ENCODE results near the gene NEUROG1.
A peak's percentile ranks its signal among the peaks of the same experiment; 100 is the strongest.

NEUROG1 gene

GRCh38 chr5:135511761-135512575 is 23.8 kb downstream of the NEUROG1 start:
- TF ChIP-seq, protein P1, sequence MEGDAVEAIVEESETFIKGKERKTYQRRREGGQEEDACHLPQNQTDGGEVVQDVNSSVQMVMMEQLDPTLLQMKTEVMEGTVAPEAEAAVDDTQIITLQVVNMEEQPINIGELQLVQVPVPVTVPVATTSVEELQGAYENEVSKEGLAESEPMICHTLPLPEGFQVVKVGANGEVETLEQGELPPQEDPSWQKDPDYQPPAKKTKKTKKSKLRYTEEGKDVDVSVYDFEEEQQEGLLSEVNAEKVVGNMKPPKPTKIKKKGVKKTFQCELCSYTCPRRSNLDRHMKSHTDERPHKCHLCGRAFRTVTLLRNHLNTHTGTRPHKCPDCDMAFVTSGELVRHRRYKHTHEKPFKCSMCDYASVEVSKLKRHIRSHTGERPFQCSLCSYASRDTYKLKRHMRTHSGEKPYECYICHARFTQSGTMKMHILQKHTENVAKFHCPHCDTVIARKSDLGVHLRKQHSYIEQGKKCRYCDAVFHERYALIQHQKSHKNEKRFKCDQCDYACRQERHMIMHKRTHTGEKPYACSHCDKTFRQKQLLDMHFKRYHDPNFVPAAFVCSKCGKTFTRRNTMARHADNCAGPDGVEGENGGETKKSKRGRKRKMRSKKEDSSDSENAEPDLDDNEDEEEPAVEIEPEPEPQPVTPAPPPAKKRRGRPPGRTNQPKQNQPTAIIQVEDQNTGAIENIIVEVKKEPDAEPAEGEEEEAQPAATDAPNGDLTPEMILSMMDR (IDR thresholded peaks at IDR 0.05; ENCODE audit: low read depth, low read length) = no peak
- H3K4me3 ChIP-seq (ENCODE audit: low read depth, low read length) = no peak overlapping the region
- in situ Hi-C loops (cut with HindIII; ENCODE audit: low sequenced_read_pairs) = no loop called here
- DNase-seq (ENCODE audit: low read depth, low spot score) = no peak

DNA sequence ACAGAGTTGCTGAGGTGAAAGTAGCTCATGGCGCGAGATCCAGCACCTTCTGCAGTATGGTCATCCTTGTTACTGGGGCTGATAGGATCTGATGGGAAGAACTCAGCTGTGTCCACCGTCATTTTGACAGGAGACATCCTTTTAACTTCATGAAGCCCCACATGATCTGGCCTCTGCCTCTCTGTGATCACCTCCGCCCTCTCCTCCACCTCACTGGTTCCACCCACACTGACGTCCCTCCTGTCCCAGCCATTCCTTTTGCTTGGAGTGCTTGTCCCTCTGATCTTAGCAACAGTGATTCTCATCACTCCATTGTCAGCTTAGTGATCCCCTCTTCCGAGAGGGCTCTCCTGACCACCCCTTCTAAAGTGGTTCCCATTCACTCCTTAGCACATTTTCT is 25.8 kb downstream of the NEUROG1 start:
- in situ Hi-C loops (cut with HindIII; ENCODE audit: low sequenced_read_pairs) = no loop called here
- TF ChIP-seq, protein P1 (IDR thresholded peaks at IDR 0.05; ENCODE audit: low read depth, low read length) = no peak
- DNase-seq (ENCODE audit: low read depth, low spot score) = no peak
- no peak overlapping the region for H3K4me3 ChIP-seq (ENCODE audit: low read depth, low read length)

GRCh38 chr5:135508496-135509005 is 27.2 kb downstream of the NEUROG1 start:
- DNase-seq (ENCODE audit: low read depth, low spot score) = no peak
- TF ChIP-seq, protein P1 (IDR thresholded peaks at IDR 0.05; ENCODE audit: low read depth, low read length) = no peak
- in situ Hi-C loops (cut with HindIII; ENCODE audit: low sequenced_read_pairs) = no loop called here
- no peak overlapping the region for H3K4me3 ChIP-seq (ENCODE audit: low read depth, low read length)

- H3K4me3 ChIP-seq (ENCODE audit: low read depth, low read length) = no peak overlapping the region
- in situ Hi-C loops (cut with HindIII; ENCODE audit: low sequenced_read_pairs) = no loop called here
- peak; percentile 21 for DNase-seq (ENCODE audit: low read depth, low spot score)
- TF ChIP-seq, protein P1 (IDR thresholded peaks at IDR 0.05; ENCODE audit: low read depth, low read length) = no peak
These were observed 29.8 kb downstream of the NEUROG1 start for GRCh38 chr5:135505973-135506372.

DNA sequence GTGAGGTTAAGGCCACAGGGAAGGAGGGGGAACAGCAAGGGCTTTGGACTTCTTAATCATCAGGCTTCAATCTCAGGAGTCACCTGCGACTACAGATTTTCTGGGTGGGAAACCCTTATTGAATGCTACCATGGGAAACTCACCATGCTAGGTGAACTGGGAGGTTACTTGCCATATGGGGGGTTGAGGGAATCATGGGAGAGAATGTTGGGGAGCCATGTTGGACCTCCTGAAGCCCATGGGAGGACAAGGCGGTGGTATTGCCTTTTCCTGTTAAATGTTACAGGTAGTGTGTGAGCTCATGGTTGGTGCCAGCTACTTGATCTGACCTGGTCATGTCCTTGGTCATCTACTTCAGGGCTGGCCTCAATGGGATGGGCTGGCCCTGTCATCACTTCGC is 31.4 kb downstream of the NEUROG1 start:
- in situ Hi-C loops (cut with HindIII; ENCODE audit: low sequenced_read_pairs) = no loop called here
- TF ChIP-seq, protein P1 (IDR thresholded peaks at IDR 0.05; ENCODE audit: low read depth, low read length) = no peak
- DNase-seq (ENCODE audit: low read depth, low spot score) = no peak
- H3K4me3 ChIP-seq (ENCODE audit: low read depth, low read length) = no peak overlapping the region

DNA sequence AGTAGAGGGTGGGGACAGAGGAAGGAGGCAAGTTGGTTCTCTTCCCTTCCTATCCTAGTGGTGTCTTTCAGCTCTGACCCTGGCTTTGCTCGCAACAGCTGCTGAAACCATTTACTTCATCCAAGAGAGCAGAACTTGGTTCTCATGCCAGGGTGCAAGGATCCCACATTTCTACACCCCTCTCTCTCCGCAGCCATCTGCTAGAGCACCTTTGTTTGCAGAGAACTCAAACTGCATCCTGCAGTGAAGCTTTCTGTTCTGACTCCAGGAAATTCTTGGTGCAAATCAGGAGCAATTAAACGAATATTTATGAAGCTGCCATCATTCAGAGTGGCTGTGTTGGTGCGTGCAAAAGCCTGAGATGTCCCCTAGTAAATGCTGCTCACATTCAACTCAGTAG is 31.9 kb downstream of the NEUROG1 start:
- no peak overlapping the region for H3K4me3 ChIP-seq (ENCODE audit: low read depth, low read length)
- TF ChIP-seq, protein P1 (IDR thresholded peaks at IDR 0.05; ENCODE audit: low read depth, low read length) = no peak
- no peak for DNase-seq (ENCODE audit: low read depth, low spot score)
- in situ Hi-C loops (cut with HindIII; ENCODE audit: low sequenced_read_pairs) = no loop called here
